ENCODE measurements around the gene BRINP3.
"Not testable (repeated sequence)": the region's sequence is repeated elsewhere in the genome, so short reads cannot be mapped to it uniquely, and the experiment has no call there.

DNA sequence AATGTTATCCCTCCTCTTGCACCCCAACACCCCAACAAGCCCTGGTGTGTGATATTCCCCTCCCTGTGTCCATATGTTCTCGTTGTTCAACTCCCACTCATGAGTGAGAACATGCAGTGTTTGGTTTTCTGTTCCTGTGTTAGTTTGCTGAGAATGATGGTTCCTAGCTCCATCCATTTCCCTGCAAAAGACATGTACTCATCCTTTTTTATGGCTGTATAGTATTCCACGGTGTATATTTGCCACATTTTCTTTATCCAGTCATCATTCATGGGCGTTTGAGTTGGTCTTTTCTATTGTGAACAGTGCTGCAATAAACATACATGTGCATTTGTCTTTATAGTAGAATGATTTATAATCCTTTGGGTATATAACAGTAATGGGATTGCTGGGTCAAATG is 26.9 kb upstream of the BRINP3 start:
- TF ChIP-seq, protein P1, sequence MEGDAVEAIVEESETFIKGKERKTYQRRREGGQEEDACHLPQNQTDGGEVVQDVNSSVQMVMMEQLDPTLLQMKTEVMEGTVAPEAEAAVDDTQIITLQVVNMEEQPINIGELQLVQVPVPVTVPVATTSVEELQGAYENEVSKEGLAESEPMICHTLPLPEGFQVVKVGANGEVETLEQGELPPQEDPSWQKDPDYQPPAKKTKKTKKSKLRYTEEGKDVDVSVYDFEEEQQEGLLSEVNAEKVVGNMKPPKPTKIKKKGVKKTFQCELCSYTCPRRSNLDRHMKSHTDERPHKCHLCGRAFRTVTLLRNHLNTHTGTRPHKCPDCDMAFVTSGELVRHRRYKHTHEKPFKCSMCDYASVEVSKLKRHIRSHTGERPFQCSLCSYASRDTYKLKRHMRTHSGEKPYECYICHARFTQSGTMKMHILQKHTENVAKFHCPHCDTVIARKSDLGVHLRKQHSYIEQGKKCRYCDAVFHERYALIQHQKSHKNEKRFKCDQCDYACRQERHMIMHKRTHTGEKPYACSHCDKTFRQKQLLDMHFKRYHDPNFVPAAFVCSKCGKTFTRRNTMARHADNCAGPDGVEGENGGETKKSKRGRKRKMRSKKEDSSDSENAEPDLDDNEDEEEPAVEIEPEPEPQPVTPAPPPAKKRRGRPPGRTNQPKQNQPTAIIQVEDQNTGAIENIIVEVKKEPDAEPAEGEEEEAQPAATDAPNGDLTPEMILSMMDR (conservative IDR thresholded peaks at IDR 0.05) = not testable (repeated sequence)
- TF ChIP-seq ZFX (IDR thresholded peaks at IDR 0.05) = not testable (repeated sequence)

Data from C4-2B (cell line).